ENCODE data around the gene C2CD2. TPM values are rescaled to one million over a fixed set of nuclear protein-coding genes. Genes with fewer than 3 reads are reported as not detected.

C2CD2 gene
- total RNA-seq, 4 donors from 2014 or later: 9.5 to 37.5 (median 18.3) TPM

GRCh38 chr21:41979751-41980369 is 26.0 kb upstream of the C2CD2 start:
- no peak overlapping the region for H3K27ac ChIP-seq
- no peak for TF ChIP-seq CTCF (IDR thresholded peaks at IDR 0.05)
- no peak for TF ChIP-seq POLR2A (IDR thresholded peaks at IDR 0.05)
- no peaks in the 10 kb centered on the region for H3K36me3 ChIP-seq
- DNase-seq: no peak
- intact Hi-C loops (cut with DNase I; ENCODE audit: low total_unique reads): no loop called here
- no peaks in the 10 kb centered on the region for H3K4me1 ChIP-seq
- no peaks in the 10 kb centered on the region for H3K9me3 ChIP-seq
- H3K4me3 ChIP-seq: no peak overlapping the region
- no peaks in the 10 kb centered on the region for H3K27me3 ChIP-seq

- no peak for TF ChIP-seq POLR2A (IDR thresholded peaks at IDR 0.05)
- TF ChIP-seq CTCF (IDR thresholded peaks at IDR 0.05): no peak
- Histone ChIP-seq H3K4me3 (no peak overlapping the region), H3K36me3 (no peaks in the 10 kb centered on the region), H3K27ac (no peak overlapping the region), H3K9me3 (no peaks in the 10 kb centered on the region), H3K27me3 (no peaks in the 10 kb centered on the region), H3K4me1 (no peaks in the 10 kb centered on the region)
- DNase-seq: no peak
- intact Hi-C loops (cut with DNase I; ENCODE audit: low total_unique reads): no loop called here
Measured at GRCh38 chr21:41979335-41979734, 25.5 kb upstream of the C2CD2 start.

- TF ChIP-seq POLR2A (IDR thresholded peaks at IDR 0.05) (no peak), CTCF (IDR thresholded peaks at IDR 0.05) (no peak)
- H3K27ac ChIP-seq: no peak overlapping the region
- no peak for DNase-seq
- H3K27me3 ChIP-seq: no peaks in the 10 kb centered on the region
- H3K36me3 ChIP-seq: no peaks in the 10 kb centered on the region
- H3K4me1 ChIP-seq: no peaks in the 10 kb centered on the region
- H3K4me3 ChIP-seq: no peak overlapping the region
- intact Hi-C loops (cut with DNase I; ENCODE audit: low total_unique reads): no loop called here
- no peaks in the 10 kb centered on the region for H3K9me3 ChIP-seq
Measured at GRCh38 chr21:41977034-41977950, 23.5 kb upstream of the C2CD2 start.

GRCh38 chr21:41976611-41977010 is 22.8 kb upstream of the C2CD2 start:
- H3K4me3 ChIP-seq: no peak overlapping the region
- H3K27ac ChIP-seq: no peak overlapping the region
- no peaks in the 10 kb centered on the region for H3K36me3 ChIP-seq
- intact Hi-C loops (cut with DNase I; ENCODE audit: low total_unique reads): no loop called here
- no peak for TF ChIP-seq POLR2A (IDR thresholded peaks at IDR 0.05)
- no peak for TF ChIP-seq CTCF (IDR thresholded peaks at IDR 0.05)
- no peaks in the 10 kb centered on the region for H3K27me3 ChIP-seq
- no peaks in the 10 kb centered on the region for H3K9me3 ChIP-seq
- DNase-seq: no peak
- H3K4me1 ChIP-seq: no peaks in the 10 kb centered on the region

Measured in uterus (tissue), 4 donors.